ENCODE data around the gene EFTUD2.

Gene EFTUD2

DNA sequence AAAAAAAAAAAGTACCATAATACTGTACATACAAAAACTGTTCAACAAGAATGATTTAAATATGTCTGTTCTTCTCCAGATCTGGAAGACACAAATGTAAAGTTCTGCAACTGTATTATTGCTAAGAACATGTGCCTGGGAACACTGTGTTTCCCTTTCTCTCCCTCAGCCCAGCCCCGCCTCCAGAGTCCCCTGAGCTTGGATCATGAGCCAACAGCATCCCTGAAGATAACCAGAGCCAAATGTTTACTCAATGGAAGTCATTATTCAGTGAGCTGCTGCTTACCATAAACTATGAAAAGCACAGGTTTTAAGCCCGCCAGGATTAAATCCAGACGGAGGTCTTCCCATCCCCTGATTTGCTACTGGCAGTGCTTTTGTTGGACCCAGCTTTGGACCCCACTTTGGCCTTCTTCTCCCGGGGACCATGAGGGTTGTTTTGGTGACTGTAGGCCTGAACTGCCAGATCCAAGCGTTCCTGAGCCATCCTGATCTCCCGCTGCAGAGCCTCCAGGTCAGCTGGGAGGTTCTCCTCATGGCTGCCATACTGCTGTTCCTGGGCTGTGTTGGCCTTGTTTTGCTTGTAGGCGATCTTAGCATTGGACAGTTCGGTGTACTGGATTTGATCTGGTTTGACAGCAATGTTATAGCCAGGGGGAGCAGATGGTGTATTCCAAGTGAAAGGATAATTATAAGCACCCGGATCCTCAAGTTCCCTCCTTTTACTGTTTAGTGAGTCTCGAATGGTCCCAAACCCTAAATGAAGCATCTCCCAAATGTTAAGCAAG, 94.7 kb downstream of the EFTUD2 start:
- peak; percentile 54 for DNase-seq

GRCh38 chr17:44801880-44802279, 97.4 kb downstream of the EFTUD2 start:
- no peak for DNase-seq
